Left ventricle myocardium superior (tissue), 1 donor: ENCODE measurements around the gene SPATA20. TPM values are rescaled to one million over a fixed set of nuclear protein-coding genes. Genes with fewer than 3 reads are reported as not detected.

ENCODE experiments used
- ATAC-seq: fragments of 200-7000 bp; cut with Tn5 transposase; one replicate; pipeline ENCODE4 v1.9.1; 2020; ENCODE audit warnings: mild to moderate bottlenecking, moderate library complexity
- DNase-seq: peaks from one replicate; pipeline ENCODE4 v3.0.0-alpha.2; 2020
- intact Hi-C: fragments of 100-400 bp; cut with micrococcal nuclease; formaldehyde crosslinking; loops from one replicate; pipeline ENCODE4 v1.11.0; 2022
- total RNA-seq: library from RNA; stranded (reverse); fragmentation: NEBNext Ultra II Directional; extraction: Animal tissue kit (Norgen Biotek cat#: 25700); gene quantifications from one replicate; pipeline ENCODE4 v1.2.1, GENCODE V29; 2021
- donor health status: DM: no; HTN: yes; CAD: no; lungs with severe emphysema.

Gene SPATA20
- total RNA-seq, 1 donor from 2014 or later, result 68.7 TPM

DNA sequence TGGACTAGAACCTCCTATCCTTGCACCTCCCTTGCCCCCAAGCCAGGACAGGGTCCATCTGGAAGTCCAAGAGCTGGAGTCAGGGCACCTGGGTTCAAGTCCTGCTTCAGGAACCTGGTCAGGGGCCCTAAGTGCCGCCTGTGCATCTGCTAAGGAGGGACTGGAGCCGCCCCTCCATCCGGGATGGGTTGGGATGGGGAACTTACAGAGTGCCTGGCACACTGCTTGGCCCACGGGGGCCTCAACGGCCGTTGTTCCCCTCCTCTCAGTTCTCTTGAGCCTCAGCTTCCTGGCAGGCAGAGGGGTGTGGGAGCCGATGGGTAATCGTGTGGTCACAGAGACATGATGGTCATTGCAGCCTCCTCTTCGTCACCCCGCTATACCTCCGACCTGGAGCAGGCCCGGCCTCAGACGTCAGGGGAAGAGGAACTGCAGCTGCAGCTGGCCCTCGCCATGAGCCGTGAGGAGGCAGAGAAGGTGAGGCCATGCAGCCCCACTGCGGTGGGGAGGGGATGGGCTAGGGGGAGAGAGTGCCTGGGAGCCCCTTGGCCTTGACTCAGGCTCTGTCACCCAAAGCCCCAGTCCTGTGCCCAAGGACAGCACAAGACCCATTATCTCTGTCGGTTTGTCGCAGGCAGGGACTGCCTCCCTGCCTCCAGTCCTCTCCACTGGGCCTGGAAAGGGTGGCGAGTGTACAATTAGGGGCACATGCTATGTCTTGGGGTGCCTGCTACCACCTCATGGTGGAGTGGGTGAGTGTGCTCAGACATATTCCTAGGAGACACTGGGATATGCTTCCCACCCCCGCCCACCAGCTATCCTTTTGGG, 9.0 kb upstream of the SPATA20 start:
- intact Hi-C loops, result no loop called here
- ATAC-seq, result no peak
- no peak for DNase-seq

DNA sequence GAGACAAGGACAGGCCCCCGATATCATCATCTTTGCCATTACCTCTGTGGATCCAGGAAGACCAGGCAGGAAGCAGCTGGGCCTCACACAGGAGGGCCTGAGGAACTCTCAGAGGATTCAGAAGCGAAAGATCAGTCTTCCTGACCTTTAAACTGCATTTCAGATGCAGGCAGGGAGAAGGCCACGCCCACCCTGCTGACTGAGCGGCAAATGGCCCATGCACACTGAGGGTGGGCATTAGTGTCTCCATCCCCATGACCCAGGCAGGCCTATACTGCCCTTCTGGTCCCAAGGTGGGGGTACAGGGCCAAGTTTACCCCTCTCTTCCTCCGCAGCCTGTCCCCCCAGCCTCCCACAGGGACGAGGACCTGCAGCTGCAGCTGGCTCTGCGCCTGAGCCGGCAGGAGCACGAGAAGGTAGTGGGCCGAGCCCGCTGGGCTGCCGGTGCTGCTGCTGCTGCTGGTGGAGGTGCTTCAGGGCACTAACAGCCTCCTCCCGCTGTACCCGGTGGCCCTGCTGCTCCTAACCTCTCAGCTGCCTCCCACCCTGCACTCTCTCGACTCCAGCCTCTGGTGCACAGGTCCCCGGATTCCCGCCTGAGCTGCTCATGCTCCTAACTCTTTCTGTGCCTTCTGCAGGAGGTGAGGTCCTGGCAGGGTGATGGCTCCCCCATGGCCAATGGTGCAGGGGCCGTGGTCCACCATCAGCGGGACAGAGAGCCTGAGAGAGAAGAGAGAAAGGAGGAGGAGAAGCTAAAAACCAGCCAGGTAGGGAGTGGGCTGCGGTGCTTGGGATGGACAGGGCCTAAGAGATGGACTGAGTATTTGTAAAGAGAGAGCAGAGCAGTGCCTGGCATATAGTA, 8.2 kb upstream of the SPATA20 start:
- DNase-seq, result no peak
- intact Hi-C loops, result no loop called here
- no peak for ATAC-seq

DNA sequence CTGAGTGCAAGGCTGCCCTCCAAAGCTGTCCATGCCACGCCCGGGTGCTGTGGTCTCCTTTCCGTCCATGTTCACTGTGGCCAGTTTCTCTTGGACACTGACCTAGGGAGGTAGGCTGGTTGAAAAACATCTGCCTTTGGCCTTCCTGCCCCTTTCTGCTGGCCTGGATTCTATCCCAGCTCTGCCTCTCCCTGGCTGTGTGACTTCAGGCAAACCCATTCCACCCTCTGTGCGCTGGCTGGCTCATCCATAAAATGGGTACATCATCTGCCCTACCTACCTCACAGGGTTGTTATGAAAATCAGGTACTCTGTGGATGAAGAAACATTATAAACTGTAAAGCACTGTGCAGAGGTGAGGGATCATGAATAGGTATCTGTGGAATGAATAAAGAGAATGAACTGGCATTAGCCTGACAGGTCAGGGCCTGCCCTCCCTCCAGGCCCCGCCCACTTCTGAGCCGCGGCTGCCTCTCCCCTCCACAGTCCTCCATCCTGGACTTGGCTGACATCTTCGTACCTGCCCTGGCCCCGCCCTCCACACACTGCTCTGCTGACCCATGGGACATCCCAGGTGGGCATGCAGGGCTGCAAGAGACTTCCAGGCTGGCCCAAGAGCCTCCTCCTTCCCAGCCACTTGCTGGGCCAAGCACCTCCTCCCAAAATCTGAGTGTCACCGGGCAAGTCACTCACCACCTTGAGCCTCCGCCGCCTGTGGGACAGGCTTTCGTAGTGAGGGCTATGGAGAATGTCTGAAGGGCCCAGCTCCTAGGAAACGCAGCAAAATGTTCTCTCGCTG, 7.0 kb upstream of the SPATA20 start:
- no peak for ATAC-seq
- DNase-seq, result no peak
- intact Hi-C loops, result loop anchor here (5.0 kb wide), 1 partner anchor 58 kb away; no protein-coding TSS in a partner anchor

DNA sequence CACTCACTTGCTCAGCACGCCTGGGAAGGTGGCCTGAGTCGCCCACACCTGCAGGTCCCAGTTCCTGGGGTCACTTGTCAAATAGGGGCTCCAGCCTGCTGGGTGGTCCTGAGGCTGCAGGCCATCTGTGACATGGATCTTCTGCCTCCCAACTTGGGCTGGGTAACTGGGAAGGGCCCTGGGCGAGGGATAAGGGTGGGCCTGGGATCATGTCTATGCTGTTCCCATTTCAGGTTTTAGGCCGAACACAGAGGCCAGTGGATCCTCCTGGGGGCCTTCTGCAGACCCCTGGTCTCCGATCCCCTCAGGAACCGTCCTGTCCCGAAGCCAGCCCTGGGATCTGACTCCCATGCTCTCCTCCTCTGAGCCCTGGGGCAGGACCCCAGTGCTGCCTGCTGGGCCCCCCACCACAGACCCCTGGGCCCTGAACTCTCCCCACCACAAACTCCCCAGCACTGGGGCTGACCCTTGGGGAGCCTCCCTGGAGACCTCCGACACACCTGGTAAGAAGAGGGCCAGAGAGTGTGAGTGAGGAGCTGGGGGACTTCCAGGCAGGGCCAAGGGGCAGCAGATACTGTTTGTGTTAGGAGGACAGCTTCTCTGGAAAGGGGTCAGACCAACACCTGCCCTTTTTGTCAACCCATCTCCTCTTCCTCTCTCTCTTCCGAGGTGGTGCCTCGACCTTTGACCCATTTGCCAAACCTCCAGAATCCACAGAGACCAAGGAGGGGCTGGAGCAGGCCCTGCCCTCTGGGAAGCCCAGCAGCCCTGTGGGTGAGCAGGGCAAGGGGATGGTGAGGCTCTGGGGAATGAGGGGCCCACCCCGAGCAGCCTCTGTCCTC, 6.2 kb upstream of the SPATA20 start:
- intact Hi-C loops, result loop anchor here (5.0 kb wide), 1 partner anchor 58 kb away; no protein-coding TSS in a partner anchor
- no peak for ATAC-seq
- no peak for DNase-seq

DNA sequence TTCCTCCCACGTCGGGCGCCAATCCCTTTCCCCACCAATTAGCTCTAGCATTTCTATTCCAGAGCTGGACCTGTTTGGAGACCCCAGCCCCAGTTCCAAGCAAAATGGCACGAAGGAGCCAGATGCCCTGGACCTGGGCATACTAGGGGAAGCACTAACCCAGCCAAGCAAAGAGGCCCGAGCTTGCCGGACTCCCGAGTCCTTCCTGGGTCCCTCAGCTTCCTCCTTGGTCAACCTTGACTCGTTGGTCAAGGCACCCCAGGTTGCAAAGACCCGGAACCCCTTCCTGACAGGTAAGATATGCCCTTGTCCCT, 5.6 kb upstream of the SPATA20 start:
- DNase-seq (no peak), ATAC-seq (no peak)
- intact Hi-C loops, result loop anchor here (5.0 kb wide), 1 partner anchor 59 kb away; no protein-coding TSS in a partner anchor

DNA sequence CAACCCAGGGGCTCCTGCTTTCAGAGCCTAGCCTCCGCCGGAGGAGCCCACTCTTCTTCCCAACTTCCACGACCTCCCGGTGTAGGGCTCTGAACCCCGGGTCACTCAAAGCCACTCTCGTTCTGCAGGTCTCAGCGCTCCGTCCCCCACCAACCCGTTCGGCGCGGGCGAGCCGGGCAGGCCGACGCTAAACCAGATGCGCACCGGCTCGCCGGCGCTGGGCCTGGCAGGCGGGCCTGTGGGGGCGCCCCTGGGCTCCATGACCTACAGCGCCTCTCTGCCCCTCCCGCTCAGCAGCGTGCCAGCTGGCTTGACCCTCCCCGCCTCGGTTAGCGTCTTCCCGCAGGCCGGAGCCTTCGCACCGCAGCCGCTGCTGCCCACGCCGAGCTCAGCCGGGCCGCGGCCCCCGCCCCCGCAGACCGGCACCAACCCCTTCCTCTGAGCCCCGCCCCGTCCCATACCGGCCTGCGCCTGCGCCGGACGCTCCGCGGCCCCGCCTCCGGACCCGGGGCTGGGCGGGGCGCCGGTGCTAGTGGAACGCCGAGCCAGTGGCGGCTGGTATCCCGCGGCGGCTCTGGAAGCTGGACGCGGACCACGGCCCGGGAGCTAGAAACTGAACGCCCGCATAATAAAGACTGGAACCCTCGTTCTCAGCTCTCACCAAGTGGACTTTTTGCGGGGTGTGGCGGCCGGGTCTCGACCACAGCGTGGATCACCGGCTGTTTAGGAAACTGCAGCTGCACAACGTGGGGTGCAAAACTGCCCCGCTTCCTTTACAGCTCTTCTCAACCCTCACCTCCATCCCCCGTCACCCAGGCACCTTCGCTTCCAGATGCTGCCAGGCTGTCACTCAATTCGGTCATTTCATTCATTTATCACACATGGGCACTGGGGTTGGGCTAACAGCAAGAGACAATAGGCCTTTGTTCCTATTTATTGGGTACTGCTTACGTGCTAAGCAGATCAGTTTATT, 5.0 kb upstream of the SPATA20 start:
- peak; percentile 93 for ATAC-seq
- intact Hi-C loops, result loop anchor here (5.0 kb wide), 1 partner anchor 60 kb away; no protein-coding TSS in a partner anchor
- DNase-seq, result peak; percentile 94

DNA sequence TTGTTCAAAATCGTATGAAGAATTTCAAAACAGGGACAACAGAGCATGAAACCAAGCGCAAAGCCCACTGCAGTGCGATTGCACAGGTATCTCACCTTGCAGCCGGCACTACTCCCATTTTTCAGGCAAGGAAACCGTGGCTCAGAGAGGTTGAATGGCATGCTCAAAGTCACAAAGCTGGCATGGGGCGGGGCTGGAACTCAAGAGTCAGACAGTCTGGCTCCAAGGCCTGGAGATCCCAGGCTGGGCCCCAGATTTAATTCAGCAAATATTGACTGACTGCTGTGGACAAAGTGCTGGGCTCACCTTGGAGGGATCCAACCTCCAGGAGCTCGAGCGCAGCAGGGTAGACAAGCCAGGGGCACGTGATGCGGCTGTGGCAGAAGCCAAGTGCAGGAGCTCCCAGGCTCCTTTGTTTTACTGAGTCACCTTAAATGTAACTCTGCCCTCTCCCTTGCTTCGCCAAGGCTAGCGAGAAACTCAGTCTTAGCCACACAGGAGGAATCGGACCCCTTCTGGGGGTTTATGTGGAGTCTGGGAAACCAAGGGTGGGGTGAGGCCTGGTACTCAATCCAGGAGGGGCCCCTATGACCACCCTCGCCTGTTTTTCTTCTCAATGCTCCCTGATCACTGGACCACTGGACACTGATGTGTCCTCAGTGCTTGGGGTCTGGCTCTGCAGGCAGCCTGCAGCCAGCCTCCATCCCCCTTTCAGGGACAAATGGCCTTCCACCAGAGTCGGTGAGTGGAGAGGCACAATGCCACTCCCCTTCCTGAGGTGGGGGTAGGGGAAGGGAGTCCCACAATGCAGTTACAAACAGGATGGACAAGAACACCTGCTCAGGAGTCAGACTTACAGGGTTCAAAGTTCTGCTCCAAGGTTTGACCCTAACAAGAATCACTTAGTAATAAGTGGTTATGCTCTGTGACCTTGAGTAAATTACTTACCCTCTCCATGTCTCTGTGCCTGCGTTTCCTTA, 3.9 kb upstream of the SPATA20 start:
- ATAC-seq, result peak; percentile 38
- peak; percentile 66 for DNase-seq
- intact Hi-C loops, result loop anchor here (5.0 kb wide), 1 partner anchor 61 kb away; no protein-coding TSS in a partner anchor

DNA sequence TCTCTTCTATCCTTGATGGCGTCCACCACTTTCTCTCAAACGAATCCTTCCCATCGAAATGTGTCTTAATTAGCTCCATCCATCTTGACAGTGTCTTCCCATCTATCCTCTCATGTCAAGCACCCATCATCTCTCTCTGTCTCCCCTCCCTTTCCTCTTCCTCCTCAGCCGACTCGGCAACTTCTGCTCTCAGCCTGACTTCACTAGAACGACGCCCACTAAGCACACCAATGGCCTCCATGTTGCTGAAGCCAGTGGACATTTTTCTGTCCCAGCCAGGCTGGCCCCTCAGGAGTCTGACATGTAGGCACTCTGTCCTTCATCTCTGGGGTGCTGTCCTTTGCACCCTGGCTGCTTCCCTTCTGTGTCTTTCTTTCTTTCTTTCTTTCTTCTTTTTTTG, 2.5 kb upstream of the SPATA20 start:
- no peak for DNase-seq
- no peak for ATAC-seq
- intact Hi-C loops, result loop anchor here (5.0 kb wide), 1 partner anchor 62 kb away; no protein-coding TSS in a partner anchor

DNA sequence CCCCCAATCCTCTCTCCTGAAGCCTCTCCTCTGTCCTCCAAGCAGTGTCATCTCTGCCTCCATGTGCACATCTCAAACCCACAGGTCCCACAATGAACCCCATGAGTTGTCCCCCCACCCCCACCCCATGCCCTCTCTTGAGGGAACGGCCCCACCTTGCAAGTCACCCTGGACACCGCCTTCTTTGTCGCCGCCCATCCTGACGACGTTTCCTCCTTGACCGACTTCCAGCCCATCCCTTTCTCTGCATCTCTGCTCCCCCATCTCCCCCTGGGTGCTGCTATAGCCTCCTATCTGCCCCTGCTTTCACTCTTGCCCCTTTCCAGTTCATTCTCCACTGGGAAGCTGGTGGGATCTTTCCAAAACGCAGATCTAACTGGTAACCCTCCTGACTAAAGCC, 1.7 kb upstream of the SPATA20 start:
- intact Hi-C loops, result loop anchor here (5.0 kb wide), 1 partner anchor 82 kb away; no protein-coding TSS in a partner anchor
- DNase-seq (no peak), ATAC-seq (no peak)

DNA sequence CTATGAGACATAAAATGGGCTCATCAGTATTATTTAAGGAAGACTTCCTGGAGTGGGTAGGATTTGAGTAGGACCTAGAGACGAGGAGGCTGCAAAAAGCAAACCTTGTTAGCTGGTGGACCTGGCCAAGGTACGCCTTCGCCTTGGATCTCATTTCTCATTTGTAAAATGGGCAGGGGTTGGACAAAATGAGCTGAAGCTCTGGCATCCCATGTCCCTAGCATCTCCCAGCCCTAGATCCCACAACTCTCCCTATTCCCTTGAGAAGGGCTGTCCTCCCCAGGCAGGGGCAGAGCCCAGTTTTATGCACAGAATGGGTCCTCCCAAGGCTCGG, 306 bp upstream of the SPATA20 start:
- ATAC-seq (no peak), DNase-seq (no peak)
- intact Hi-C loops, result loop anchor here (5.0 kb wide), 1 partner anchor 81 kb away; no protein-coding TSS in a partner anchor

DNA sequence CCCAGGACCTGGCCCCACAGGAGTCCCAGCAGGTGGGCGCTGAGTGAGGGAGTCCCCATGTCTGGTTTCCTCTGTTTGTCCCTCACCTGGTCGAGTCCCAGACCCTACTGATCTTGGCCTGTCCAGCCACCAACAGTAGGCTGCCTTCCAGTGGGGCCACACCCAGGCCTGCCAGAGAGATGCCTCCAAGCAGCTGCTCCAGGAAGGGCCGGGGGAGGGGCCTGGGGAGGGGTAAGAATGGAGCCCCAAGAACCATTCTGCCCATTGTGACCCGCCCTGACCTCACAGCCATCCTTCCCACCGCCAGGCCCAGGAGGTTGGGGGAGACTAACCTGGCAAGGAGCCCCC, 736 bp downstream of the SPATA20 start:
- ATAC-seq, result no peak
- no peak for DNase-seq
- intact Hi-C loops, result loop anchor here (5.0 kb wide), 1 partner anchor 80 kb away; no protein-coding TSS in a partner anchor

DNA sequence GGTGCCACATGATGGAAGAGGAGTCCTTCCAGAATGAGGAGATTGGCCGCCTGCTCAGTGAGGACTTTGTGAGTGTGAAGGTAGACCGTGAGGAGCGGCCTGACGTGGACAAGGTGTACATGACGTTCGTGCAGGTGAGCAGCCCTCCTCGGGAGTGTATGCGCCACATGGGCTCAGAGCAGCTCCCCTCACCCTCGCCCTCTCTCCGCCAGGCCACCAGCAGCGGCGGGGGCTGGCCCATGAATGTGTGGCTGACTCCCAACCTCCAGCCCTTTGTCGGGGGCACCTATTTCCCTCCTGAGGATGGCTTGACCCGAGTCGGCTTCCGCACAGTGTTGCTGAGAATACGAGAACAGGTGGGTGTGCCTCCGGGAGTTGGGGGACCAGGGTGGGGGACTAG, 1.9 kb downstream of the SPATA20 start:
- ATAC-seq, result no peak
- intact Hi-C loops, result loop anchor here (5.0 kb wide), 1 partner anchor 78 kb away; no protein-coding TSS in a partner anchor
- DNase-seq, result no peak

DNA sequence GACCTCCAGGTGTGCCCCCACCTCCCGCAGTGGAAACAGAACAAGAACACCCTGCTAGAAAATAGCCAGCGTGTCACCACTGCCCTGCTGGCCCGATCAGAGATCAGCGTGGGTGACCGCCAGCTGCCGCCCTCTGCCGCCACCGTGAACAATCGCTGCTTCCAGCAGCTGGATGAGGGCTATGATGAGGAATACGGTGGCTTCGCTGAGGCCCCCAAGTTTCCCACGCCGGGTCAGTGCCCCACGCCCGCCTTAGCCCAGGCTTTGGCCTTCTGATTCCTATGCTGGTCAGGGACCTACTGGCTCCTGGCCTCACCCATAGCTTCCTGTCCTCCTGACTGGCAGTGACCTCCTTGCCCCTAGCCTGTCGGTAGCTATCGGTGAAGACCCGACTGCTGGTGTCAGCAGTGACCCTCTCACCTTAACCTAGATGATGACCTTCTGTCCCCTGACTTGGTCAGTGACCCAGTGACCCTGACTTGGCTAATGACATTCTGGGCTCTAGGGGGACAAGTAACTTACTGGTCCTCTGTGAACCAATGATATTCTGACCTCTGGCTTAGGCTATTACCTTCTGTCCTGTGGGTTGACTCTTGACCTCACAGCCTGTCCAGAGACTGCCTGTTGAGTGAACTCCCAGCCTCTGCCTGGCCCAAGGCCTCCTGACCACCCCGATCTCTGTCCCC, 2.4 kb downstream of the SPATA20 start:
- DNase-seq (no peak), ATAC-seq (no peak)
- intact Hi-C loops, result loop anchor here (5.0 kb wide), 1 partner anchor 78 kb away; no protein-coding TSS in a partner anchor

DNA sequence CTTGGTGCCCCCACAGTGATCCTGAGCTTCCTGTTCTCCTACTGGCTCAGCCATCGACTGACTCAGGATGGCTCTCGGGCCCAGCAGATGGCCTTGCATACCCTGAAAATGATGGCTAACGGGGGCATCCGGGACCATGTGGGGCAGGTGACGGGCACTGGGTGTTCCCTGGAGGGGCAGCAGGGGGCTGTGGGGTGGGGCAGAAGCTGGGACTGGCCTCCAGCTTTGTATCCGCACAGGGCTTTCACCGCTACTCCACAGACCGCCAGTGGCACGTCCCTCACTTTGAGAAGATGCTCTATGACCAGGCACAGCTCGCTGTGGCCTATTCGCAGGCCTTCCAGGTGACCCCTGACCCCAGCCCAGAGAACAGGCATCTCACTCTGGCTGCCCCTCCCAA, 3.0 kb downstream of the SPATA20 start:
- no peak for ATAC-seq
- DNase-seq, result no peak
- intact Hi-C loops, result loop anchor here (5.0 to 10.0 kb wide), 2 partner anchors 77 to 145 kb away; no protein-coding TSS in a partner anchor

DNA sequence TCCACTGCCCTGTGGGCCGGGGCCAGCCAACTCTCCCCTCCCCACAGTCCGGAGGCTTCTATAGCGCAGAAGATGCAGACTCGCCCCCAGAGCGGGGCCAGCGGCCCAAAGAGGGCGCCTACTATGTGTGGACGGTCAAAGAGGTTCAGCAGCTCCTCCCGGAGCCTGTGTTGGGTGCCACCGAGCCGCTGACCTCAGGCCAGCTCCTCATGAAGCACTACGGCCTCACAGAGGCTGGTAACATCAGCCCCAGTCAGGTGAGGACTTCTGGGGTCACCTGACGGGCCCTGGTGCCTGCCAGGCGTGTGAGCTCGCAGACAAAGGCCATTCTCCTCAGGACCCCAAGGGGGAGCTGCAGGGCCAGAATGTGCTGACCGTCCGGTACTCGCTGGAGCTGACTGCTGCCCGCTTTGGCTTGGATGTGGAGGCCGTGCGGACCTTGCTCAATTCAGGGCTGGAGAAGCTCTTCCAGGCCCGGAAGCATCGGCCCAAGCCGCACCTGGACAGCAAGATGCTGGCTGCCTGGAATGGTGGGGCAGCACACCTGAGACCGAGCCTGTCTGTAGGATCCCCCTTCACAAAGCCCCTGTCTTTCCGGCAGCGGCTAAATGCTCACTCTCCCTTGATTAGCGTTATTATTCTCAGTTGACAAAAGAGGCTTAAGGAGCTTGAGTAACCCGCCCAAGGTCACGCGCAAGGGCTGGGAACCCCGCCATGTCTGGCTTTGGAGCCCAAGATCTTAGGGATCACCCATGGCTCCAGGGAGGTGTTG, 3.9 kb downstream of the SPATA20 start:
- ATAC-seq, result peak; percentile 77
- intact Hi-C loops, result loop anchor here (10.0 kb wide), 1 partner anchor 144 kb away; no protein-coding TSS in a partner anchor
- peak; percentile 86 for DNase-seq
